Aorta (tissue), 5 donors: Measurements from ENCODE around the gene SEPTIN1. TPM values are rescaled to one million over a fixed set of nuclear protein-coding genes. Genes with fewer than 3 reads are reported as not detected.
A peak's percentile ranks its signal among the peaks of the same experiment; 100 is the strongest.

Experiments
- ATAC-seq: fragments of 200-7000 bp; cut with Tn5 transposase; one replicate; pipeline ENCODE4 v1.9.1; 2022; ENCODE audit warnings: moderate library complexity; ENCODE audit not compliant: low FRiP score
- DNase-seq, 2 donors: peaks; one replicate each; pipeline ENCODE4 v3.0.0-alpha.2; 2020
- H3K27ac ChIP-seq, 2 donors: one replicate each; pipeline ENCODE4 v1.5.1; 2013; ENCODE audit warnings: low read length in 2 of 2, mild to moderate bottlenecking in 2 of 2, moderate library complexity in 2 of 2, control low read depth in 1 of 2, inconsistent platforms in 1 of 2, low read depth in 1 of 2
- H3K27me3 ChIP-seq, 2 donors: one replicate each; pipeline ENCODE4 v1.6.1; 2013; ENCODE audit warnings: control low read depth in 1 of 2, low read length in 1 of 2, mild to moderate bottlenecking in 1 of 2, moderate library complexity in 1 of 2; ENCODE audit not compliant: insufficient read depth in 2 of 2, control insufficient read depth in 1 of 2
- H3K36me3 ChIP-seq, 2 donors: one replicate each; pipeline ENCODE4 v1.6.1; 2013; ENCODE audit warnings: control low read depth in 1 of 2, low read length in 1 of 2, mild to moderate bottlenecking in 1 of 2; ENCODE audit not compliant: insufficient read depth in 2 of 2, control insufficient read depth in 1 of 2
- H3K4me1 ChIP-seq, 2 donors: one replicate each; pipeline ENCODE4 v1.6.1; 2013; ENCODE audit warnings: low read length in 2 of 2, control low read depth in 1 of 2, mild to moderate bottlenecking in 1 of 2, moderate library complexity in 1 of 2; ENCODE audit not compliant: insufficient read depth in 2 of 2, control insufficient read depth in 1 of 2
- H3K4me3 ChIP-seq, 2 donors: one replicate each; pipeline ENCODE4 v1.5.1; 2013; ENCODE audit warnings: low read length in 2 of 2, control low read depth in 1 of 2, mild to moderate bottlenecking in 1 of 2
- H3K9me3 ChIP-seq: one replicate; pipeline ENCODE4 v1.6.1; 2013; ENCODE audit warnings: mild to moderate bottlenecking, low read length; ENCODE audit not compliant: control insufficient read depth
- WGBS, 2 donors: extraction: QIAGEN DNeasy Blood & Tissue Kit; methylation state at CpG; one replicate each; pipeline ENCODE4 v1.1.7; 2013; 5-methylcytosine and 5-hydroxymethylcytosine counted together
- intact Hi-C, 2 donors: fragments of 100-400 bp; cut with DNase I; formaldehyde crosslinking; loops; one replicate each; pipeline versions ENCODE4 v1.14.2 to v1.15.0; 2022
- long read RNA-seq, 2 donors: library from polyadenylated mRNA; unstranded; transcript quantifications; one replicate each; pipeline ENCODE4 v2.0.0, GENCODE V29; 2020 to 2021
- polyA plus RNA-seq, 2 donors: library from polyadenylated mRNA; stranded (reverse); fragments of 200-250 nt; gene quantifications; one replicate each; pipeline ENCODE4 v1.2.3, GENCODE V29; 2013
- total RNA-seq, 2 donors: library from RNA; stranded (reverse); fragmentation: NEBNext Ultra II Directional; extraction: Animal tissue kit (Norgen Biotek cat#: 25700); gene quantifications; one replicate each; pipeline ENCODE4 v1.2.1, GENCODE V29; 2021
- donor health status: healthy with polysubstance abuse.
- donor health status: Bipolar disorder and iron deficiency.
- donor health status: DM: no; HTN: no; CAD: no.
- donor health status: DM: no; HTN: no; CAD: no.
- donor health status: DM: yes; HTN: yes; CAD: no.

The SEPTIN1 gene, protein sequence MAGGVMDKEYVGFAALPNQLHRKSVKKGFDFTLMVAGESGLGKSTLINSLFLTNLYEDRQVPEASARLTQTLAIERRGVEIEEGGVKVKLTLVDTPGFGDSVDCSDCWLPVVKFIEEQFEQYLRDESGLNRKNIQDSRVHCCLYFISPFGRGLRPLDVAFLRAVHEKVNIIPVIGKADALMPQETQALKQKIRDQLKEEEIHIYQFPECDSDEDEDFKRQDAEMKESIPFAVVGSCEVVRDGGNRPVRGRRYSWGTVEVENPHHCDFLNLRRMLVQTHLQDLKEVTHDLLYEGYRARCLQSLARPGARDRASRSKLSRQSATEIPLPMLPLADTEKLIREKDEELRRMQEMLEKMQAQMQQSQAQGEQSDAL
- total RNA-seq (1 to 10 TPM; 2.8 to 6.1 TPM), polyA plus RNA-seq (1 to 10 TPM; 1.0 to 2.6 TPM)
- long read RNA-seq, donor 1, partial matches to known transcripts, result 7 of 8 reads
- long read RNA-seq, donor 1, other reads (novel, unspliced or antisense), result 1 of 8 reads
- long read RNA-seq, donor 2, partial matches to known transcripts, result 2 of 5 reads
- long read RNA-seq, donor 2, other reads (novel, unspliced or antisense), result 3 of 5 reads

GRCh38 chr16:30382111-30382881 lies at the start of gene SEPTIN1:
Gene SEPTIN1, minus strand, starts transcription at chr16:30382561. Its CDS starts 19 bp downstream, at chr16:30382542.
- Histone ChIP-seq H3K9me3 (no peaks in the 10 kb centered on the region), H3K27me3 (no peaks in the 10 kb centered on the region), H3K4me1 (no peaks in the 10 kb centered on the region), H3K27ac (no peak within 1 kb of the TSS), H3K36me3 (no peaks in the 10 kb centered on the region), H3K4me3 (no peak within 1 kb of the TSS)
- 70 to 72% methylated on average over 12 of the region's 12 CpGs for WGBS, 2 donors
- DNase-seq (no peak), ATAC-seq (no peak)
- intact Hi-C loops, result no loop called here

- Histone ChIP-seq H3K9me3 (no peaks in the 10 kb centered on the region), H3K4me3 (no peak overlapping the region), H3K36me3 (no peaks in the 10 kb centered on the region), H3K27ac (peak overlapping the region in 1 of 2 donors; percentile 30), H3K27me3 (no peaks in the 10 kb centered on the region), H3K4me1 (no peaks in the 10 kb centered on the region)
- ATAC-seq (peak; percentile 44), DNase-seq (peak; percentile 57 to 79)
- intact Hi-C loops, result loop anchor here in 1 of 2 donors (2.0 kb wide), 1 partner anchor 96 kb away; the partner anchor contains the start of gene ZNF768
- 48 to 51% methylated on average over 19 of the region's 19 CpGs for WGBS, 2 donors
These were observed 48.1 kb upstream of the SEPTIN1 start for GRCh38 chr16:30430428-30430970.

DNA sequence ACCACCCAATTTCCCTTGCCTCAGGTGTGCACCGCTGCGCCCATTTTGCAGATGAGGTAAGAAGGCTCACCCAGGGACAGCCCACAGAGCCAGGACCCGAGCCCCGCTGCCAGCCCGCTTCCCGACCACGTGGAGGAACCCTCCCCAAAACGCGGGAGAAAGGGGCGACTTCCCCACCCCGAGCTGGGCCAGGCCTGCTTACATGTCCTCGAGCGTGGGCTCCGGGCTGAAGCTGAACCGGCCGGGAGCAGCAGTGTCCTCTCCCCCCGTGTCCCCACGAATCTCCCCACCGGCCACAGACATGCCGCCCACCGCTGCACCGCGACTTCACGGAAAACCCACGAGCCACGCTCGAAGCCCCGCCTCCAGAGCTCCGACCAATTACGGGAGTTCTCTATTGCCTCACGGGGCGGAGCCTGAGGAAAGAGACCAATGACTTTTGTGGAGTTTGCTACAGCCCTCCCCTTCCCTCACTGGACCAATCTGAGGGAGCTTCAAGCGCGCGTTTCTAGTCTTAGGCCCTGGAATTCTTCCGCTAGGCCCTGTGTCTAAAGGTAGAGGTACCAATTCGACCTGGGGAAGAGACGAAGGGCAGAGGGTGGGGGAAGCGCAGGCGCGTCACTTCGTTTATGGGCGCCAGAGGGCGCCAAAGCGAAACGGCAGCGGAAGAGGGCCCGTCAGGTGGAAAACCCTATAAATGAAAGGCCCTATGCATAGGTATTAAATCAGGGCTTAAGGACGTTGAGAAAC lies 47.5 kb upstream of the SEPTIN1 start, which contains the start of gene DCTPP1:
TSS of gene DCTPP1 (minus strand) at position 353 of the 750 bp plus-strand sequence. CDS start at position 303, 50 bp downstream.
- intact Hi-C loops, result loop anchor here in 1 of 2 donors (2.0 kb wide), 1 partner anchor 97 kb away; the partner anchor contains the start of gene ZNF768
- H3K27me3 ChIP-seq, result no peaks in the 10 kb centered on the region
- 0 to 2% methylated on average over 49 of the region's 49 CpGs for WGBS, 2 donors
- H3K9me3 ChIP-seq, result no peaks in the 10 kb centered on the region
- no peaks in the 10 kb centered on the region for H3K4me1 ChIP-seq
- H3K36me3 ChIP-seq, result no peaks in the 10 kb centered on the region
- ATAC-seq, result peak; percentile 97
- peak; percentile 96 to 97 for DNase-seq
- peak within 1 kb of the TSS in 1 of 2 donors; percentile 30 for H3K27ac ChIP-seq
- H3K4me3 ChIP-seq, result peak within 1 kb of the TSS; percentile 37 to 59

GRCh38 chr16:30429418-30429677 lies 47.0 kb upstream of the SEPTIN1 start:
- intact Hi-C loops, result no loop called here
- Histone ChIP-seq H3K4me1 (no peaks in the 10 kb centered on the region), H3K4me3 (peak overlapping the region; percentile 37 to 59), H3K36me3 (no peaks in the 10 kb centered on the region), H3K9me3 (no peaks in the 10 kb centered on the region), H3K27me3 (no peaks in the 10 kb centered on the region), H3K27ac (peak overlapping the region in 1 of 2 donors; percentile 16)
- DNase-seq (no peak), ATAC-seq (no peak)
- WGBS, 2 donors, result 2 to 3% methylated on average over 11 of the region's 11 CpGs

DNA sequence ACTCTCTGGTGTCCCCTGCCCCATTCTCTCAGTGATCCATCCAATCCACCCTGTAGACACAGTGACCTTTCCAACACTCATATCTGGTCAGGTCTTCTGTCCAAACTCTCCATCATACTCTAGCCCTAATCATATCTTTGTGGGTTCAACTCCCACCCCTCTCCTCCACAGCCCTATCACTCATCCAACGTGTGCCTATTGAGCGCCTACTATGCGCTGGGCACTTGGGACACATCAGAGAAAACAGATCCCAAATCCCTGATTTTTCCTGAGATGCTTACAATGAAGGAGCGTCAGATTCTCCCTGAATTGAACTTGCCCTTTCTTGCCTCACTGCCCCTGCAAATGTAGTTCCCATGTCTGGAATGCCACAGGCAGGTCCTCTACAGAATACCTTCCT lies 45.7 kb upstream of the SEPTIN1 start:
- DNase-seq (no peak), ATAC-seq (no peak)
- Histone ChIP-seq H3K36me3 (no peaks in the 10 kb centered on the region), H3K27ac (no peak overlapping the region), H3K4me1 (no peaks in the 10 kb centered on the region), H3K4me3 (no peak overlapping the region), H3K27me3 (no peaks in the 10 kb centered on the region), H3K9me3 (no peaks in the 10 kb centered on the region)
- intact Hi-C loops, result no loop called here
- 94 to 96% methylated on average over 4 of the region's 4 CpGs for WGBS, 2 donors

DNA sequence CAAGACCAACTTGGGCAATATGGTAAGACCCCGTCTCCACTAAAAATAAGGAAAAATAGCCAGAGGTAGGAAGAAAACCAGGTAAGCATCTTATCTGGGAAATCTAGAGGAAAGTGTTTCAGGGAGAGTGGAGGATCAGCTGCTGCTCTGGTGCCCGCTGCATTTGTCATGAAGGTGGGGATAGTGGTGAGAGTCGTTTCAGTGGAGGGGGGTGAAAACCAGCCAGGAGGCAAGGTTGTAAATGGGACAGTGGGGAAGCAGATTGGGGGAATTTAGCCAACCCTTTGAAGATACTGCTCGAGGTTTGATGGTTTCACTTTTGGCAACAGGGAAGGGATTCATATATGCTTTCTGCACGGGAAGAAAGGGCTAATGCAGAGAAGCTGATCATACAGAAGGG lies 38.6 kb upstream of the SEPTIN1 start:
- H3K4me3 ChIP-seq, result no peak overlapping the region
- H3K9me3 ChIP-seq, result no peaks in the 10 kb centered on the region
- ATAC-seq (no peak), DNase-seq (no peak)
- no peaks in the 10 kb centered on the region for H3K36me3 ChIP-seq
- intact Hi-C loops, result no loop called here
- WGBS, 2 donors, result 80 to 84% methylated on average over 5 of the region's 5 CpGs
- no peaks in the 10 kb centered on the region for H3K4me1 ChIP-seq
- no peaks in the 10 kb centered on the region for H3K27me3 ChIP-seq
- H3K27ac ChIP-seq, result no peak overlapping the region

- H3K9me3 ChIP-seq, result no peaks in the 10 kb centered on the region
- H3K27me3 ChIP-seq, result no peaks in the 10 kb centered on the region
- H3K4me3 ChIP-seq, result peak overlapping the region in 1 of 2 donors; percentile 39
- no peak for DNase-seq
- no peak overlapping the region for H3K27ac ChIP-seq
- ATAC-seq, result peak; percentile 2
- peaks cover 0 to 2% of the 10 kb centered on the region in 2 donors for H3K36me3 ChIP-seq
- H3K4me1 ChIP-seq, result no peaks in the 10 kb centered on the region
- WGBS, 2 donors, result 75 to 80% methylated on average over 25 to 31 of the region's 31 CpGs
- intact Hi-C loops, result loop anchor here in 1 of 2 donors (10.0 kb wide), 1 partner anchor 294 kb away; the partner anchor contains the start of gene MAPK3
These were observed 36.2 kb upstream of the SEPTIN1 start for GRCh38 chr16:30418350-30419181.
